GM18526 (cell line): ENCODE results near the gene DCDC2C.

Source experiments
- POLR2A ChIP-seq: IDR thresholded peaks from 3 replicates; pipeline ENCODE4 v1.6.1; 2011; ENCODE audit not compliant: insufficient read length; ENCODE audit errors: extremely low read depth

The DCDC2C gene

DNA sequence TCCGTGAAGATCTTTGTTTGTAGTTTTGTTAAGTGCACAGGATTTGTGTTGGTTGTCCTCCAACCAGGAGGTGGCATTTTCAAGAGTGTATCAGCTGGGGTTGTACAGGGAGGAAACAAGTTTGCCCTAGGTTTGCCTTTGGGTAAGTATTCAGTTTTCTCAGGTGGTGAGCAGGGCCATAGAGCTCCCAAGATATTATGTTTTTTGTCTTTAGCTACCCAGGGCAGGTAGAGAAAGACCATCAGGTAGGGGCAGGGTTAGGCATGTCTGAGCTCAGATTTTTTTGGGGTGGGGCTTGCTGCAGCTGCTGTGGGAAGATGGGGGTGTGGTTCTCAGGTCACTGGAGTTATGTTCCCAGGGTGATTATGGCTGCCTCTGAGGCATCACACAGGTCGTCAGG, 191.6 kb downstream of the DCDC2C start:
- TF ChIP-seq POLR2A: no peak
